GM23338 (cell line): ENCODE data around the gene RABGAP1L.

ENCODE experiments used
- EZH2 ChIP-seq: fragments of 200-600 bp; sonication (generic); IDR thresholded peaks from one replicate; pipeline ENCODE4 v1.8.0; 2017; ENCODE audit warnings: antibody characterized with exemption, mild to moderate bottlenecking, low read depth; ENCODE audit not compliant: unreplicated experiment
- EZH2phosphoT487 ChIP-seq: fragments of 200-600 bp; sonication (generic); IDR thresholded peaks from one replicate; pipeline ENCODE4 v1.8.1; 2018; ENCODE audit warnings: antibody characterized with exemption; ENCODE audit not compliant: unreplicated experiment
- TF ChIP-seq, protein P1 (sequence below), 2 experiments: fragments of 200-600 bp in 1 of 2; sonication (generic) in 1 of 2; conservative IDR thresholded peaks; 2 replicates each; pipeline versions ENCODE4 v1.5.1 to v1.6.1; 2016 to 2017; ENCODE audit warnings: antibody characterized with exemption in 2 of 2, low read depth in 2 of 2, mild to moderate bottlenecking in 2 of 2, moderate library complexity in 1 of 2

DNA sequence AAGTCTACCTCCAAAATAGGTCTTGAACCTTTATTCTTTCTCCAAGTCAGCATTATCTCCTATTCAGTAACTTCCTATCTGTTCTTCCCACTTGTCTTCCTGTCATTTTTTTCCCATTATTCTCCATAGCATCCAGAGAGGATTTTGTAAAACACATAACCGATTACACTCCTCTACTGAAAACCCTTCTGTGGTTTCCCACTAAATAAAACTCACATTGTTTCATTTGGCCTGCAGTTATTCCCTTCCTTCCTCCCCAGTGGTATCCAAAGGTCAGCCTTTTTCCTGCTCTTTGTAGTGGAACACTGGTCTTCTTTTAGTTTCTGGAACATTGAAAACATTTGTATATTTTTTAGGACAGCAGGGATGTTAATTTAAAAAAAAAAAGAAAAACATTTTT lies 554.5 kb downstream of the RABGAP1L start:
- TF ChIP-seq, protein P1, sequence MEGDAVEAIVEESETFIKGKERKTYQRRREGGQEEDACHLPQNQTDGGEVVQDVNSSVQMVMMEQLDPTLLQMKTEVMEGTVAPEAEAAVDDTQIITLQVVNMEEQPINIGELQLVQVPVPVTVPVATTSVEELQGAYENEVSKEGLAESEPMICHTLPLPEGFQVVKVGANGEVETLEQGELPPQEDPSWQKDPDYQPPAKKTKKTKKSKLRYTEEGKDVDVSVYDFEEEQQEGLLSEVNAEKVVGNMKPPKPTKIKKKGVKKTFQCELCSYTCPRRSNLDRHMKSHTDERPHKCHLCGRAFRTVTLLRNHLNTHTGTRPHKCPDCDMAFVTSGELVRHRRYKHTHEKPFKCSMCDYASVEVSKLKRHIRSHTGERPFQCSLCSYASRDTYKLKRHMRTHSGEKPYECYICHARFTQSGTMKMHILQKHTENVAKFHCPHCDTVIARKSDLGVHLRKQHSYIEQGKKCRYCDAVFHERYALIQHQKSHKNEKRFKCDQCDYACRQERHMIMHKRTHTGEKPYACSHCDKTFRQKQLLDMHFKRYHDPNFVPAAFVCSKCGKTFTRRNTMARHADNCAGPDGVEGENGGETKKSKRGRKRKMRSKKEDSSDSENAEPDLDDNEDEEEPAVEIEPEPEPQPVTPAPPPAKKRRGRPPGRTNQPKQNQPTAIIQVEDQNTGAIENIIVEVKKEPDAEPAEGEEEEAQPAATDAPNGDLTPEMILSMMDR (conservative IDR thresholded peaks at IDR 0.05; ENCODE audit: low read depth in 2 of 2) = no peak
- TF ChIP-seq EZH2 (no peak), EZH2phosphoT487 (no peak)
